GM18868 (cell line): Measurements from ENCODE around the gene LPP.
"Not testable (repeated sequence)": the region's sequence is repeated elsewhere in the genome, so short reads cannot be mapped to it uniquely, and the experiment has no call there.

ENCODE experiments used
- ATAC-seq: cut with Tn5 transposase; IDR thresholded peaks from one replicate; pipeline ENCODE4 v1.9.1; 2021; ENCODE audit warnings: mild to moderate bottlenecking, moderate library complexity; ENCODE audit not compliant: unreplicated experiment

The LPP gene

DNA sequence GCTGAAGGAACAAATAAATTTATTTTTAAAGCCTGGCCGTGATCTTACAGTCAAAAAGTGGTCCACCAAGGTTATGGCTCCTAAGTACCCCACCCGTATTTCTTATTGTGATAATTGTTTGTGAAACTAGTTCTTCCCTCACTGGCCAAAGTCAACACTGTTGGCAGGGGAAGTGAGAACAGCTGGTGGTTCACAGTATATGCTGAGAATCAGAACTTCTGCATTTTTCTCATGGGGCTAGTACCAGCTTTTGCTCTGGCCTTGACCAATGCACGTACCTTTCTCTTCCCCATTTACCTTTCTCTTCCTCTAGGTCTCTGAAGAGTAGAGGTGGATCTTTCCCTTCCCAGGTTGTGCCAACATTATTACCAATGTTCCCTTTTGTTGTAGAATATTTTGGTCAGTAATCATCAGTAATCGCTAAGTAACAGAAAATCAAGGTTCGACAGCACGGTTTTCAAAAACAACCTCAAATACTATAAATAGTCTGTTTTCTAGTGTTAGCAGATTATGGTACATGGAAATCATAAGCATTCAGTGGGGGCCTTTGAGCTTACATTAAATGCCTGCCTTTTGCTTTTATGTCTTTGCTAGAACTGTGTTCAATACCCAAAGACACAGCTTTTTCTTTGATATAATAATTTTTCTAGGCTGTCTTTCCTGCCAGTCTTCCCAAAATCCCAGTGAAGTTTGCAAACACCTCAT is 268.0 kb downstream of the LPP start:
- ATAC-seq: peak; percentile 98

DNA sequence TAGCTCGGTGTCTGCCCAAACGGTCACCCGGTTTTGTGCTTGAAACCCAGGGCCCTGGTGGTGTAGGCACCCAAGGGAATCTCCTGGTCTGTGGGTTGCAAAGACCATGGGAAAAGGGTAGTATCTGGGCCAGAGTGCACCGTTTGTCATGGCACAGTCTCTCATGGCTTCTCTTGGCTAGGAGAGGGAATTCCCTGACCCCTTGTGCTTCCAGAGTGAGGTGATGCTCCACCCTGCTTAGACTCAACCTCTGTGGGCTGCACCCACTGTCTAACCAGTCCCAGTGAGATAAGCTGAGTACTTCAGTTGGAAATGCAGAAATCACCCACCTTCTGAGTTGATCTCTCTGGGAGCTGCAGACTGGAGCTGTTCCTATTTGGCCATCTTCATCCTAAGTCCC is 274.0 kb downstream of the LPP start:
- ATAC-seq: not testable (repeated sequence)

DNA sequence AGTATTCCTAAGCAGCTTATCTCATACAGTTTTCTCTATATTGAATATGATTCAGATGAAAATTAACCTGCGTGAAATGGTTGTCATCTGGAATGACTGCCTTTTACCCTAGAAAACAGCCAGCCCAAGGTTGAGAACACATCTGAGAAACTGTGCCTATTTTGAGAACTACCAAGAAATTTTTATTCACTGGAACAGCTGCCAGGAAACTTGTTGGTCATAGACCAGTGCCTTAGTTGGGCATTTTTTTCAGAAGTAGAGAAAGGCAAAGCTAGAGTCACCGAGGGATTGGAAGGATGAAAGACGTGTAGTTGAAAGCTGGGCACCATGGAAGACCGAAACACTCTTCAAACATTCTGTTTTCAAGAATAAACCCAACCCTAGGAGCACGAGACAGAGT is 277.1 kb downstream of the LPP start:
- no peak for ATAC-seq

DNA sequence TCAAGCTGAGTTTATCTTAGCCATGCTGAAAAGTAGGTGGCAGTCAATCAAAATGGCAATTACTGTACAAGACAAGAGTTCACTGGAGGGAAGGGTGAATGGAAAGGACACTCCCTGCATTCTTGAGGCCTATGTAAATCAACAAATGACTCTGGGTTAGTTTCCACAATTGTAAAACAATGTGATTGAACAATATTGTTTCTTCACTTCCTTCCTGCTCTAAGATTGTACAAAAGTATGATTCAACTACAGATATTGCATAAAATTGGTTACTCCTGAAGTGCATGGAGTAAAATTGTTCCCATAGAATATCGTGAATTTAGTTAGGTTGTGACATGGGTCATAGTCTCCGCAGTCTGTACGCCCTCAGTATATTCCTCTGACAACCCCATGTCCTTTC is 277.6 kb downstream of the LPP start:
- no peak for ATAC-seq

DNA sequence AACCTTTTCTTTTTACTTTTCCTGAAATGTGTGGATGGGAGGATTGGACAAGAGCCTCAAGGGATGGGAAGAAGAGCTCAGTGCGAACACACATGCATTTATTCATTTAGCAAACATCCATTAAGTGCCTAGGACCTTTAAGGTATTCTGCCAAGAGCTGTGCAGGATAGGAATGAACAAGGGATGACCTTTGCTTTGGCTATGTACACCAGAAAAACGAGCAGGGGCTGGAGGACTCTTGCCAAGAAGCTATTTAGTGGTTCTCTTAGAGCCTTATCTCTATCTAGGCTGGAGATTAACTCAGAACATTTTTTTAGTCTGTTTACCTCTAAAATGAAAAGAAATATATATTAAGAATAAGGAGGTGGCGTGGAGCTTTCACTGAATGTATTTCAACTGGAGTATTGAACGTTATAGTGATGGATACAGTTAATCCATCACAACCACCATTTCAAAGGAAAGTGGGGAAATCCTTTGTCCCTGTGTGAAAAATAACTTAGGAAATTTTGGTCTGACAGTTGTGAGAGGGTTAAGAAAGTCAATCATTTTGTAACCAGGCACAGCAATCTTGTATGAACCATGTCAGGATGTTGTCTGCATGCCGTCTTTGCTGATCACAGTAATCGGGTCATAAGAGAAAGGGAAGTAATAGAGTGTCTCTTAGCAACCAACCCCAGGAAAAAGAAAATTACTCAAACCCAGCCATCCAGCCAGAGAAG is 279.0 kb downstream of the LPP start:
- peak; percentile 92 for ATAC-seq

DNA sequence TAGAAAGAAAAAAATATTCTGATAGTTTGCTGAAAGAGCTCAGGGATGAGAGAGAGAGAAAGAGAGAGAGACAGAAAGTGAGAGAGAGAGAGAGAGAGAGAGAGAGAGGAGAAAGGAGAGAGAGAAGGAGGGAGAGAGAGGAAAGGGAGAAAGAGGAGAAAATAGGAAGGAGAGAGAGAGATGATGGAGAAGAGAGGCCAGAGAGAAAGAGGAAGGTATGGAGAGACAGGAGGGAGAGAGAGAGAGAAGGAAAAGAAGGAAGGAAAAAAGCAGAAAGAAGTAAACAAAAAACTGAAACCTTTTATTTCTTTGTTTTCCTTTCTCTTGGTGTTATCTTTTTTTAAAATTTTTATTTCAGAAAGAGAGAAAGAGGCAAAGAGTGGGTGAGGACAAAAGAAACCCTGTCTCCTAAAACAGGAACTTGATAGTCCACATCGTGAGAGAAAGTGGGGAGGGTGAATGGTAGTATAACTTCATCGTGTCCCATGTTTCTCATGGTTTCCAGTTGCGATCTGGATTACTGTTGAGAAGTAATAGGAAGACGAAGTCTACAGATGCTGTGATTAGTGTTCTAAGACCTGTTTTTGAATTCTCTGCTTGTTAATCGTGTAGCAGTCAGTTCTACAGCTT is 279.7 kb downstream of the LPP start:
- no peak for ATAC-seq

DNA sequence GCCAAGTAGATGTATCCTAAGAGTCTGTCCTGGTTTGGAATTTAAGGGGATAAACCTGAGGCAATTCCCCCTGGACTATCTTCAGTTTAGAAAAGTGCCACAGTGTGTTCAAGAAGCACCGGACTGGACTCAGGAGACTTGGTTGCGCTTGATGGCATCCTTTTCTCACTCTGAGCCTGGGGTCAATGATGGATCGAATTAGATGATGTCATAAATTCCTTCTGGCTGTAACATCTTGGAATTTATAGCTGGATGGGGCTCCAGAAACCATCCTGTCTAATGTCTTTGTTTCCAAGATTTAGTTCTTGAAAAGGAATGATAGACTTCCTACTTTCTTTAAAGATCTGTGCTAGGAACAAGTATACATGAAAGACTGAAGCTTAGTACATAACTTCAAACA is 280.6 kb downstream of the LPP start:
- ATAC-seq: no peak

DNA sequence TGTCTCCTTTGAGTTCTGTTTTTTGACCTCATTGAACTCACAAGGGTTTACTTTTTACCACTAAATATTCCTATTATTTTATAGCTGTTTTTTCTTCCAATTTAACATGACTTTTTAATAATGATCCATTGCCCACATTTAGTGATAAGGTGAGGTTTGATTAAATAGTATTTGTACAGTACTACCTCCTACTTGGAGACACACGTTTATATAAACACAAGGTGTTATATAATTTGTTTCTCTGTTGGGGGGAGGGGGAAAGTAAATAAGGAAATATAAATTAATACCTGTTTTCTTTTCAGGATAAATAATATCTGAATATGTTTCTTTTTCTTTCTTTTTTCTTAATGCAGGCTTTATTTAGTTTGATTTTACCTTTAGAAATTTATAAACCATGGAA is 281.3 kb downstream of the LPP start:
- no peak for ATAC-seq

DNA sequence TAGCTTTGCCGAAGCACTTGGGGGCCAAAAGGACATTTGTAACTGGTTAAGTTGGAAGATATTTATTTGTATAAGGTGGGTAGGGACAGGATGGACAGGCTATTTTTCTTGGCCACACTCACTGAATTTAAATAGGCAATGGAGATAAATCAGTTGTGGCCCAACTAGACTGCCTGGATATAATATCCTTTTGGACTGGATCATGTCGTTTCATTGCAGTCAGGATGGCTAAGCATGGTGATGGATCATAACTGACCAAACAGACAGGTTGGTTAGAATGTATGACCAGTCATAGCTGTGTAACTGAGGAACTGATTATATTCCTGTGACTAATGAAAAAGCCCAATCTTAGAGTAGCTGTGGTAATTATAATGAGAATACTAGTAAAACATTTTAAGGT is 284.0 kb downstream of the LPP start:
- no peak for ATAC-seq

DNA sequence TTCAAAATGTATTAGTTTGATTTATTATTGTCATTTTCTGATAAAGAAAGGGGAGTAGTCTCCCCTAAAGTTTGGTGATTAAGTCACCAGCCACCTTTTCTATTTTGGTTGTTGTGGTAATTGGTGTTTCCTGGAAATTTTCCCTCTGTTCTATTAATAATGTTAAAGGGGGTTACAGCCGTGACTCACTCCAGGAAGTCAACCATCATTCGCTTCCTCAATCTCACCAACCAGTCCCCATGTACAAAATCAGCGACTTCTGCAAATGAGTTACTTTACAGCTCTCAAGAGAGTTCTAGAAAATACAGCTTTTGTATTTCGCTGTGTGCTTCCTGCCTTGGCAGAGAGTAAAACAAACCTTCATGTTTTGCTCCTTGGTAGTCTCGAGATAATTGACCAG is 285.1 kb downstream of the LPP start:
- peak; percentile 91 for ATAC-seq

DNA sequence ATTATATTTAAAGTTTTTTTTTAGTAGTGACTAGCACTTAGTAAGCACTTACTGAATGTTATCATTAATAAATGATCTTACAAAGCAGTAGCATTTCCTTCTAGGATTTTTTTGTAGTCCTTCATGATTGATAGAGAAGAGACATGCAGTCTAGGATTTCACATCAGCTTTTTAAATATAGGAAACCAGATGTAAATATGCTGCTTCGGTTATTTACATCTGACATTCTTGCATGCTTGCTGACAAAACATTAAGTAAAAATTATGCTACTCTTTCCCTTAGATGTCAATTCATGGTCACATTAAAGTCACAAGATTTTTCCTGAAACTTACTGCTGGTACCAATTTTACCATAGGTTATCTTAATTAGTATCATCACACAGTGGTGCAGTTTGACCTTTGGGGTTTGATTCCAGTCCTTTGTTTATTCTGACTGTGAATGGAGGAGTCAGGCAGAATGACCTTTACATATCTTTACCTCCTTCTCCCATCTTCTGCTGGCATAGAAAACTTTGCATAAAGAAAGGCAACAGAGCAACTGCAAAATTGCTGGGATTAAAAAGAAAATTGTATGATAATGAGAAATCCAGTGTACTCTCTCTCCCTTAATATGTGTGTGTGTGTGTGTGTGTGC is 286.5 kb downstream of the LPP start:
- no peak for ATAC-seq

DNA sequence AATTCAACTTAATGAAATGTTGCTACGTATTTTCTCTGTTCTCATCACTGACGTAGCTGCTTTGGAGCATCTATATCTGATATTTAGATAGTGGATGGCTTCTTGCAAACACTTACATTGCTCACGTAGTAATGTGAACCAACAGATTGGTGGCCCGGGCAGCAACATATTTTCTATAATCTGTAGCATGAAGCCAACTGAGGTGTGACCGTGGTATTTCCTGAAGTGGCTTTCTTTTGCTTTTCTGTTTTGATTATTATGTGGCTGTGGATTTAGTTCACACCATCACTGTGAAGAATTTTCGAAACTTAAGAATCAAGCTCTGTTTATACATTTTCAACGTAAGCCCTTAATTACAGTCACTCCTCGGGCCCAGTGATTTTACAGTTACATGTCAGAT is 288.5 kb downstream of the LPP start:
- no peak for ATAC-seq

DNA sequence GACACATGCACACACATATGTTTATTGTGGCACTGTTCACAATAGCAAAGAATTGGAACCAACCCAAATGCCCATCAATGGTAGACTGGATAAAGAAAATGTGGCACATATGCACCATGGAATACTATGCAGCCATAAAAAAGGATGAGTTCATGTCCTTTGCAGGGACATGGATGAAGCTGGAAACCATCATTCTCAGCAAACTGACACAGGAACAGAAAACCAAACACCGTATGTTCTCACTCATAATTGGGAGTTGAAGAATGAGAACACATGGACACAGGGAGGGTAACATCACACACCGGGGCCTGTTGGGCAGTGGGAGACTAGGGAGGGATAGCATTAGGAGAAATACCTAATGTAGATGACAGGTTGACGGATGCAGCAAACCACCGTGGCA is 291.2 kb downstream of the LPP start:
- ATAC-seq: not testable (repeated sequence)

DNA sequence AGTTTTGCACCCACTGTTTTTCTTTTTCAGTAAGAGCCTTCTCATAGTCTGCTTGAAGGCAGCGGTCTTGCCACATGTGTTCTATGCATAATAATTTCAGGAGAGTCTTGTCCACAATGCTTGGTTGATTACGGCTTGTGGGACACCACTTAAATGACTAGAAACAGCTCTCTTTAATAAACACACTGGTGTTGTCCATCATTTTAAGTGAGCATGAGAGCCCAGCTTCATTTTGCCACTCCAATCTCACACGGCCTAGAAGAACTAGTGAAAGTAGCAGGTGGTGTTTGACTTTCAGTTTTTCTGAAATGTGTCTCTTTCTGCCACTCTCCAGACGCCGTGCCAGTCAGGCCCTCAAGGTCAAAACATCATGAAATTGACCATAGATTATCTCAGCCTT is 292.1 kb downstream of the LPP start:
- ATAC-seq: peak; percentile 81

DNA sequence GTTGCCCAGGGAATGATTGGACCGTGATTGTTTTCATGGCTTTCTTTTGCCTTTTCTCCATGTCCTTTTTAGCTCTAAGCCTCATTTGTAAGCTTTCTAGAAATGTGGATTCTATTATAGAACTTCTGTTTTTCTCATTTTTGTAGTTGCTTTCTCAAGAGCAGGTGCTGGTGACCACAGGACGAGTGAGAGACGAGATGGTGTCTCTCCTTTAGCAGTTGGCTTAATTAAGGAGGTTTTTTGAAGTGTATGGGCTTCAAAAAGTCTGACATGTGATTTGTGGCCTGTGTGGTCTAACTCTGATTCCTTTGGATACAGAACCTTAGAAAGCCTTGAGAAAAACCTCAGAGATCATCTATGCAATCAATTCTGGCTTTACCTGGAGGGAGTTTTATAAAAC is 292.8 kb downstream of the LPP start:
- peak; percentile 60 for ATAC-seq

DNA sequence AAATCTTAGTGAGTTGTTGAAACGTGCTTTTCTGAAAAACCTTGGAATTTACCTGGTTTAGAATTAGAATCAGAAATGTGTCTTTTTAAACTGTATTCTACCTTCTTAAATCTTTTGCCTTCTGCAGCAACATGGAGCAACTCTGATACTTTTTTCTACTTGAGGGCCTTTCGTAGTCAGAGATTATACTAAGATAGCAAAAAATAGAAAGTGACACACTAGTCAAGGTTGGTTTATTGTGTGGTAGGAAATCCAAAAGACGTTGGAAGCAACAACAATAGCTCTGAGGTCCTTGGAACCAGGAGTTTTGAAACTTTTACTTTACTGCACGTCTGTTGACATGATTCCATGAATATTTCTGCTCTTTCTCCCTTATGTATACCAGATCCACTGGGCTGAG is 294.9 kb downstream of the LPP start:
- ATAC-seq: no peak

DNA sequence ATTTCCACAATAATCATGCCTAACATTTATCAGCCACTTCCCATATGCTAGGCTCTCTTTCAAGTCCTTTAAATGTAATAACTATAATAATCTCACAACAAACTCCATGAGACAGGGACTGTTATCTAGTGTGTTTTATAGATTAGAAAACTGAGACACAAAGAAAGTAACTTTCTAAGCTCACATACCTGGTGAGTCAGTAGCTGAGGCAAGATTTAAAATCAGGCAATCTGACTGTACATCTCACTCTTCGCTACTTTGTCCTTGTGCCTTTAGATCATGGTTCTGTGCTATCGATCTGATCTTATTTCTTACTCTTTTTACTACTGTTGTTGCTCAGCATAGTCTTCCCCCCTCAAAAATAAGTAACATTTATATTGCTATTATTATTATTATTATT is 295.5 kb downstream of the LPP start:
- no peak for ATAC-seq

DNA sequence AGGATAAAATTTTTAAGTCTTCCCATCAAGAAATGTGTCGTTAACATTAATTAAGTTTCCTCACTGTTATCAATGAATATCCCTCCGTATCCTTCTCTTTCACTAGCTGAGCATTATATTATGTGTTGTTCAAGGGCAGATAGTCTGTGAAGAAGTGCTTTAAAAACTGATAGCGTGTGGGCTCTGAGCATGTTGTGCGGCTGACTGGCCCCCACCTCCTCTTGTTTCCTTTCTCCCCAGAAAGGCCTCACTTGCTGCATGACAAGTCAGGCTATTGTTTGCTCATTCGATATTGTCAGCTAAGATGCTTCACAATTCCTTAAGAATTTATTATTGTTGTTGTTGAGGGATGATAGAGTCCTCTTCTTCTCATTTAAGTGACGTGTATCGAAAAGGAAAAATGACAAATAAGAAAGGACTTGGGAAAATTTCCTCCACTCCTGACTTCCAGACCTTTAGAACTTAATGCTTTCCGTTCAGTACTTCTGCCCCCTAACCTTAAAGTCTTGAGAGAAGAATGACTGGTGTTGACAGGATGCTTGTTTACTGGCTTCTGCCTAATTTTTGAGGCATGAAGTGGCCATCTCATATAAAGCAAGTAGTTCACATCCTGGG is 298.3 kb downstream of the LPP start:
- ATAC-seq: no peak

DNA sequence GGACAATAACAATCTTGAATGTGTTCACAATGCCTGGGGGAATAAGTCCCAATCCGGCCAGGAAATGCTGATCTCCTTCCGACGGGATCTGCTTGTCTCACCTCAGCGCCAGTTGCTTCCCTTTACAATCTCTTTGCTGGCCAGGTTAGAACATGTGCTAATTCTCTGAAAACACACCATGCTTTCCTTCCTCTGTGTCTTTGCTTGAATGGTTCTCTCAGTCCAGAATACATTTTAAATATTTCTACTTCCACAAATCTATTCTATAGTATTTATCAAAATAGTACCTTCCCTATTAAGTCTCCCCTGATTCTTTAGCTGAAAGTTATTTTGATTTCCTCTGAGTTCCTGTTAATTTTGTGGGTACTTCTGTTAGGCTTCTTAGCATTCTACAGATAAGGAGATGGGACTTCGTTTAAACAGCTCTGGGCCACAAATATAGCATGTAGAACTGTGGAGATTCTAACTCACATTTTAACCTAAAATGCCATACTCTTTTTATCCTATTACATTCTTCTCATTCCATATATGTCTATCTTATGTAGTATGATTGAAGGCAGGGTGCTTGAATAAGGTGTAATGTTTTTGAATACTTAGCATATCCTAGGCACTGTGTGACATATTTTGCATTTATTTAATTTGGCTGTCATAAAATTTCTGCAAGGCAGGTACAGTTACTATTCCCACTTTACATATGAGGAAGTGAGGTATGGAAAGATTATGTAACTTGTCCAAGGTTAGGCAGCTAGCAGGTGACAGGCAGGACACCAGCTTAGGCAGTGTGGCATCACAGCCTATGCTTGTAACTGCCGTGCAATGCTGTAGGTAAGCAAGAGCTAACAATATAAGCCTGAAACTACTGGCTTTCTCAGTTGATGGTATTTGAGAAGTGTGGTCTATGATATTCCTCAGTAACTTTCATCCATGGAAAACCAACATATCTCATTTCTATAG is 299.8 kb downstream of the LPP start:
- ATAC-seq: no peak

DNA sequence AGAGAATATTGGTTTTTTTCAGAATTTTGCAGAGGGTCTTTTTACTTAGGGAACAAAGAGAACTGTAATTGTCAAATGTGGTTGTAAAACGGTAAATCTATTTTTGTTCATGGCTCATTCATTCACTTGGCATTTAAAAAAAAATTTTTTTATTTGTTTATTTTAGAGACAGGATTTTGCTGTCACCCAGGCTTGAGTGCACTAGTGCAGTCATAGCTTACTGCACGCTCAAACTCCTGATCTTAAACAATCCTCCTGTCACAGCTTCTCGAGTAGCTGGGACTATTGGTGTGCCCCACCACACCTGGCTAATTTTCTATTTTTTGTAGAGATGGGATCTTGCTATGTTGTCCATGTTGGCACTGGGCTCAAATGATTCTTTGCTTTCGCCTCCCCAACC is 301.8 kb downstream of the LPP start:
- ATAC-seq: no peak
